ENCODE results near the gene CCDC102A.

The CCDC102A gene

DNA sequence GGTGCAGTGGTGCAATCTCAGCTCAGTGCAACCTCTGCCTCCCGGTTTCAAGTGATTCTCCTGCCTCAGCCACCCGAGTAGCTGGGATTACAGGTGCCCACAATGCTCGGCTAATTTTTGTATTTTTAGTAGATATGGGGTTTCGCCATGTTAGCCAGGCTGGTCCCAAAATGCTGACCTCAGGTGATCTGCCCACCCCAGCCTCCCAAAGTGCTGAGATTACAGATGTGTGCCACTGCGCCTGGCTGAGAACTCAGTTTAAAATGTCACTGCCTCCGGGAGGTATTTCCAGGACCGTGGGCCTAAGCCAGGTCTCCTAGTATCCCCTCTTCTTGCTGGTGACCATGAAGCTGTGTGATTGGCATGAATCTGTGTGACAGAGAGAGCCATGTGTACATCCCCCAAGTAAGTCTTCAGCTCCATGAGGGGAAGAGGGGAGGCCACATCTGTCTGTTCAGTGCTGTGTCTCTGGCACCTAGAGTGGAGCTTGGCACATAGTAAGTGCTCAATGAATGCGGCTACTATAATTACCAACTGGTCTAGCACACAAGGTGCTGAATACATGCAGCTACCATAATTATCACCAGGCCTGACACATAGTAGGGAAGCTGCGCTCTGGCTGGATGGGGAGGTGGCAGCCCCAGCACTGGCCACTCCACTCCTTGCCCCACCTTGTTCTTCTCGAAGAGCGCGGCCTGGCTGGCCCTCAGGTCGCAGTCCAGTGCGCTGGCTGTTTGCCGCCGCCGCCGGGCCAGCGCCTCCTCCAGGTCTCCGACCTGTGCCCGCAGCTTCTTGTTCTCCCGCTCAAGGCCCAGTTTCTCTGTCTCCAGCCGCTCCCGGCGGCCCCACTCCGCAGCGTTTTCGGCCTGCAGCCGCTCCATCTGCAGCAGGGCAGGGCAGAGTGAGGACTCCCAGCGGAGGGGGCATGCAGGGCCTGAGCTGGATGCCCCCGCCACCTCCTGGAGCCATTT lies 18.7 kb downstream of the CCDC102A start:
- no peak for DNase-seq

DNA sequence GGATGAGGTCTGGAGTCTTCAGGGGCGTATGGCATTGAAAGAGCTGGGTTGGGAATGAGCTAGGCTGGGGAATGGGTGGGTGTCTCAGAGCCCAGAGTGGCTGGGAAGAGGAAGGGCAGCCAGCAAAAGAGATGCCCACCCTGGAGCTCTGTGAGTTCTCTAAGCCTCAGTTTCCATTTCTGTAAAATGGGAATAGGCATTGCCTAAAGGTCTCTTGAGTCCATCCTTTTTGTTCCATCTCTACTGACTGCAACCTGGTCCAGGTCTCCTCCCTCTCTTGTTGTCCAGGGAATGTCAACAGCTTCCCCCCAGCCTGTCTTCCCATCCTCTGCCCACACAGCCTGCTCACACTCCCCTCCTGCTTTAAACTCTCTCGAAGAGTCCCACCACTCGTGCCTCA lies 19.6 kb downstream of the CCDC102A start:
- DNase-seq = no peak

DNA sequence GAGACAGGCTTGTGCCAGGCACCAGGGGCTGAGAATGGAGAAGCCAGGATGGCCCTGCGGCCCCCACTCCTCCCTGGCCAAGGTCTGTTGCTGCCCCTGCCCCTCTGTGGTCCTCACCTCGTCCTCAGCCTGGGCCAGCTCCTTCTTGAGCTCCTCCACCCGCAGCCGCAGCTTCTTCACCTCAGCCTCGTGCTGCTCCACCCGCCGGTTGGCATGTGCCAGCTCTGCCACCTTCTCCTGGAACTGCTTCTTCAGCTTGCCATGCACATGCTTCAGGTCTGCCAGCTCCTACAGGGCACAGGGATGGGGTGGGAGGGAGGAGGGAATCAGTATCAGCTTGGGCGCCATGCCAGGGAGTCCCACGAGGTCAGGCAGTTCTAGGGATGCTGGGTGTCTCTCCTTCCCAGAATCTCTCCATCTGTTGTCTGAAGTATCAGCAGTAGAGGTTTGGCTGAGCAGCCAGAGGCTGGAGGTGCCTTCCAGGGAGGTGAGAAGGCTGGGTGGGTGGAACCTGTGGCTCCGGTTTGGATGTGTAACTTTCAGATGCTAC lies 20.1 kb downstream of the CCDC102A start:
- no peak for DNase-seq

DNA sequence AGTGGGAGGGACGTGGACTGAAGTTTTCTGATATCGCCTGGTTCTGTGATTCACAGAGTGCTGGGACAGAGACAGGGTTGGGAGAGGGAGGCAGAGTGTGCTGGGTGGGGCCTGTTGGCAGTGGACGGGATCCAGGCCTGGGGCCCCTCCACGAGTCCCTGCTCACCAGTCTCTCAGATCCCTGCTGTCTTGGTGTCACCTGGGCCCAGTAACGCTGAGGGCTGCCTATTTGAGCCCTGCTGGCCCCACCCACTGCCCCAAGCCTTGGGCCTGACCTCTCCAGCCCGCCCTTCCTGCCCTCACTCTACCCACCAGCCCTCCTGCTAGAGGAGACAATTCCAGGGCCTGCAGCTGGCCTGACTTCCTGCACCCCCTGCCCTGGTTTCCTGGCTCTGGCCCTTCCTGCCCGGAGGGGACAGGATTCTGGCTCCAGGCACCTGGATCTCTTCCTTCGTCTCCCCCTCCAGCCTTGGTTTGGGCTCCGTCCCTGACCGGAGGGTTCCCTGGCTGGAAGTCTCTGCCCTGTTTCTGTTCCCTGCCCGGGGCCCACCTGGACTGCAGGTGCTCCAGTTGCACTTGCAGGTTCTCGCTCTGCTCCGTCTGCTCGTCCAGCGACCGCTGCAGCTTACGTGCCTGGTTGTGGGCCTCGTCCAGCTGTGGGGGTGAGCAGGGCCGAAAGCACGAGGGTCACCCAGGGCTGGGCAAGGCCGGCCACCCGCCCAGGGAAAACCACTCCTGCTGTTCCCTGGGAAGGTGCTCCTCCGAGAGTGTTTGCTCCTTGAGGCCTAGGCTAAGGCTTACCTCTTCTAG lies 21.4 kb downstream of the CCDC102A start:
- DNase-seq = no peak

DNA sequence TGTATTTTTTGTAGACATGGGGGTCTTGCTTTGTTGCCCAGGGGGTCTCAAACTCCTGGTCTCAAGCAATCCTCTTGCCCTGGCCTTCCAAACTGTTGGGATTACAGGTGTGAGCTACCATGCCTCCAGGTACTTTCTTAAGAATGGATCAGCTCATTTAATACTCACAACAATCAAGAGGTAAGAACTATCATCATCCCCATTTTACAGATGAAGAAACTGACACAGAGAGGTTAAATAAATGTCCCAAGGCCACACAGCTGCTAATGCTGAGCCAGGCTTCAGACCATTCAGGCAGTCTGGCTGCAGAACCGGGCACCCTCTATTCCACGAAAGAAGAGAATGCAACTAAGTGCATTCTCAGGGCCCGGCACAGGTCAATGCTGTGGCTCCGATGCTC lies 22.0 kb downstream of the CCDC102A start:
- no peak for DNase-seq

DNA sequence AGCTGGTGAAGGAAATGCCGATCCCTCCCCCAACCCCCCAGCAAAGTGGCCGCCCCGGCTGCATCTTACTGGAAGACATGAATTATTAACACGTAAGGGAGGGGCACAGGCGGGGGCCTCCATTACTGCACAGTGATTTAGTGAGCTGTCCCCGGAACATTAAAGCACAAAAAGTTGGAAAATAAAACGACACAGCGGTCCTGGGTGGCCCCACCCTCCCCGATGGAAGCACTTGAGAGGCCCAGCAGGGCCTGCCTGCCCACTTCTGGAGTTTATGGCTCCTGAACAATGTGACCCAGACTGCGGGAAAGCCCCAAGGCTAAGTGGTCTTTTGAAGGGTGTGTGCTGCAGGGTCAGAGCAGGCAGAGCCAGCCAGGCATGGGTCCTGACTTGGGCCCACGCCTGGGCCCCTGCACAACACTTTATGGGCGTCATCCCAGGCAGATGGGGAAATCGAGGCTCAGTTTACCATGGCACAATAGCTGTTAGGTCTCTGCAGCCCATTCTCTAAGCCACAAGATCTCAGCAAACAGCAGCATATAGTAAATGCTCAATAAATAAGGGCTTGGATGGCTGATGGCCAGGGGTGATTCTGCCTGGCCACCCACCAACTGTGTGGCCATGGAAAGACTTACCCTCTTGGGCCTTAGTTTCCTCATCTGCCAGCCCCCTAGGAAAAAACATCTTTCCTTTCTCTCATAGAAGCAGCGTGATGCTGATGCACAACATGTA lies 22.8 kb downstream of the CCDC102A start:
- no peak for DNase-seq

DNA sequence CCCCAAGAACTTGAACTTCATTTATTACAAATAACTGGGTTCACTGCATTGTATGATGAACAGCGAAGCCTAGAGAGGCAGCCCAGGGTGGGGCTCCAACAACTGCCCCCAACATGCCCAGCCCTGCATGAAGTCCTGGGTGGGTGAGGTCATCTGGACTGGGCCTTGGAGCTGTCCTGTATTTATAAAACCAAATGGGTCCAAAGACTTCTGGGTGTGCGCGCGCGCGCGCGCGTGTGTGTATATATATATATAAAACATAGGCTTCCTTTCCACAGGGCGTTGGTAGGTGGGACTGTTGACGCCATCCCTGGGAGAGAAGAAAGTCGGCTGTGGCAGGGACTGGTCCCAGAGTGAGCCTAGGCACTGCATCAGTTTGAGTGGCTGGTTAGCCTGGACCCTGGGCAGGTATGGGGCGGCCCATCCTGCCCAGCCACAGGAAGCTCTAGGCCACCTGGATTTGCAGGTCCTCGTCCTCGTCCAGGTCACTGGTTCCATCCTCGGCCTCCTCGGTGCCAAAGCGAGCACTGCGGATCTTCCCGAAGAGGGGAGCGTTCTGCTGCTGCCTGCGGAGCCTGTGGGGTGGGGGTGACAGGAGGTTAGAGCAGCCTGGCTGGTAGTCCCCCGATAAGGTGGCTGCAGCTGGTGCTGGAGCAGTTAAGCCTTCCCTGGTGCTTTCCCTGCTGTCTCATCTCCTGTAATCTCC lies 23.9 kb downstream of the CCDC102A start:
- DNase-seq = no peak

DNA sequence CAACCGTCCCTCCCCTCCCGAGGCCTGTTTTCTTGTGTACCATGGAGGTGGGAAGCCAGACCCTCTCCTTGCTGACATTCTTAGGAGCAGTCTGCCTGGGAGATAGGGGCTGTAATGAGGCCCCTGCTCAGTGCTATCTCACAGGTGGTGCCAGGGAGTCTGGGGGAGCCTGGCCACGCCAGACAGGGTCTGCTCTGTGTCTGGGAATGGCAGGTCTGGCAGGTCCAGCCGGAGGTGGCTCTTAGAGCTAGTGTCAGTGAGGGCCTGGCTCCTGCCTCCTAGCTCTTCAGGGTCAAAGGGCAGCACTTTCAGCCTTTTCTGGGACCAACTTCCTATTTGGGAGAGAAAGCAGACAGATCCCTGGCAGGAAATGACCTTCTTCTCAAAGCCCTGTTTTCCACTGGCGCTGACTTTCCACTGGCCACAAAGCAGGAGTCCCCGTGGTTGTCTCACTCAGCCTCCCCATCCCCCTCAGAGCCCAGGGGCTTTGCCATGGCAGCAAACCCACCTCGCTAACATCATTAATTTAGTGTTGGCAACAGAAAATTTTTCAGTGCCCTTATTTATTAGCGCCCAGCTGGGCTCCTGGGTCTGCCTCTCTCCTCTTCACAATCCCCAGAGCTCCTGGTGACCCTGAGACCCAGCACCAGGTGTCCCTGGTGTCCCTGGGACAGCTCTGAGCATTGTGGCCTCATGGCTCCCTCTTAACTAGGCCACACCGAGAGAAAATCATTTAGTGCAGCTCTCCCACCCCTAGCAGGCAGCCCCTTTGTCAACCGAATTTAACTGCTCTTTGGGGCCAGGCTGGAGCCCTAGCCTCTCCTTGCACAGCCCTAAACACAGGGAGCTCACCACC lies 26.1 kb downstream of the CCDC102A start:
- no peak for DNase-seq

DNA sequence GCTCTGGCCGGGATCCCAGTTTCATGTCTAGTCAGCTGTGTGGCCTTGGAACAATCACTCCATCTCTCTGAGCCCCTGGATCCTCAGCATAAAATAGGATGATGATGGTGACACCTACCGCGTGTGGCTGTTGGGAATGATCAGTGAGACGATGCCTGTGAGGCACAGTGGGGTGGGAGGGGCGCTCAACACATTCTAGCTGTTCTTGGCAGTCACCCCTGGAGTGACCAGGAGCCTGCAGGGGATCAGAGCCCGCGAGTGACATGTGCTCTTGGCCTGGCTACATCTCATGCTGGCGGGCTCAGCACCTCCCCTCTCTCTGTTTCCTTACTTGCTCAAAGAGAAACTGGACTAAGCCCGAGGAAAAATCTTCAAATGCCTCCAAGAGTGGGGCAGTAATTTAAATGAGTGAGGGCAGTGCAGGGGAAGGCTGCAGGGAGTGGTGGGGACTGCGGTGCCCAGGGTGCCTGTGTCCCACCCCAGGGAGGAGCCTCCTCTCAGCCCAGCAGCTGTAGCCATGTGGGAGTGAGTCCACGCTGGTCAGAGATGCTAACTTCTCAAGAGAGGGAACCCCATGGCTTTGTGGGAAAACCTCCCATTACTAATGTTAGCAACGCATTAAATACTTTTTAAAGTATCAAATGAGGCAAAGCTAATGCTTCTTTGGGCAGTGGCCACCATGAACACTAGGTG lies 27.0 kb downstream of the CCDC102A start:
- DNase-seq = no peak

DNA sequence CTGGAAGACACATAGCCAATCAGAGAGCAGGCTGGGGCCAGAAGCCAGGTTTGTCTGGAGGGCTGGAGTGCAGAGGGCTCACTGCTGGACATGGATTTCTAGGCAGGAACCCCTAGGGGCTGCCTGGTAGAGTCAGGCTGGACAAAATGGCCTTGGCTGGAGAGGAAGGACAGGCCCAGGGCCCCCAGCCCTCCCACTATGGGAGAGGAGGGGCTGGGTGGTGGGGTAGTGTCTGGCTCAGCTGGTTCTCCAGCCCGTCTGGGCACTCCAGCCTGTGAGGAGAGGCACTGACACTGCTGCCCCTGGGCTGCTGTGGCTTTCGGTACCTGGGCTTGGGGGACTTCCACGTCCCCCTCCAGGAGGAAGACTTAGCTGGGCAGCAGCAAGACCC lies 28.3 kb downstream of the CCDC102A start:
- no peak for DNase-seq

DNA sequence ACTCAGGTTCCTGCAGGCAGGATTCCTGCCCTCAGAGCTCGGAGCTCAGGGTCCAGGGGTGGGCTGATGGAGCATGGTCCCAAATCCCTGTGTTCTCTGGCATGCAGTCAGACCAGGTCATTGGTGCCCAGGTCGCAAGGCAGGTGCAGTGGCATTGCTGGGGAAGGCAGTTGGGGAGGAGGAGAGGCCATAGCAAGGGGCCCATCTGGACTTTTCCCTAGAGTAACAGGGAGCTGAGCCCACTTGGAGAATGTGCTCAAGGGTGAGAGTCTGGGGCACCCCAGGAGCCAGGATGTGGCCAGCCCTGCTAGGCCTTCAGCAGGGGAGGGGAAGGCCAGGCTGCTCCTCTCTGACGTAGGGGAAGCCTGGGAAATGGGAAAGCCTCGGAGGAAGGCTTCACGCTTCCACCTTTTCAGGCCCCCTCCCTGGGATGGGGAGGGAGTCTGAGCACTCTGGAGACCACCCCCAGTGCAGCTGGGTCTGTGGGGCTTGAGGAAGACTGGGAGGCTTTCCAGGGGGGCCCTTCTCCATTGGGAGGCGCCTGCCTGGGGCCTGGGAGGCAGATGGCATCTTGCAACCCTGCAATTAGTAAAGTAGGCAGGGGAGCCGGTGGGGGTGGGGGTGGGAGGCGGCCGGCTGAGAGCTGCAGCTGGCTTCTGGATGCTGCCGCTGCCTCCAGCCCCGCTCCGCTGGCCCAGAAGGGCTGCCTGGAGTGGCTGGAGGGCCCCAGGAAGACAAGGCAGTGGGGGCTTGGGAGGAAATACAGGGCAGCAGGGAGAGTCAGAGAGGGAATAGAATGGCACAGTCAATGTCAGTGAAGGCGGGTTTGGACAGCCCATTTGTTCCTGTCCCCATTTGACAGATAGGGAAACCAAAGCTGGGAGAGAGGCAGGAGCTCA lies 29.0 kb downstream of the CCDC102A start:
- DNase-seq = no peak

DNA sequence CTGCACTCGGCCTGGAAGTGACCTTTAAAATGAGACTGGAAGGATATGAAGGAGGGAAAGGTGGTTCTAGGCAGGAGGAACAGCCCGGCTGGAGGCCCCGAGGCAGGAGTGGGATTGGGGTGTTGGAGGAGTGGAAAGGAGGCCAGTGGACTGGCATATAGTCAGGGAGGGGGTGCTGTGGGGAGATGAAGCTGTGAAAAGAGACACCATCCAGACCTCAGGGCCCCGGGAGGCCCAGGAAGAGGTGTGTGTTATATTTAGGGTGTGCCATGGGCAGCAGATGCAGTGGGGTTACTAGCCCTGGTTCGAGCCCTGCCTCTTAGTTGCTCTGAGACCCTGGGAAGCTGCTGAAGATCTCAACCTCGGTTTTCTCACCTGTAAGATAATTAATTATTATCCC lies 31.2 kb downstream of the CCDC102A start:
- DNase-seq = no peak

DNA sequence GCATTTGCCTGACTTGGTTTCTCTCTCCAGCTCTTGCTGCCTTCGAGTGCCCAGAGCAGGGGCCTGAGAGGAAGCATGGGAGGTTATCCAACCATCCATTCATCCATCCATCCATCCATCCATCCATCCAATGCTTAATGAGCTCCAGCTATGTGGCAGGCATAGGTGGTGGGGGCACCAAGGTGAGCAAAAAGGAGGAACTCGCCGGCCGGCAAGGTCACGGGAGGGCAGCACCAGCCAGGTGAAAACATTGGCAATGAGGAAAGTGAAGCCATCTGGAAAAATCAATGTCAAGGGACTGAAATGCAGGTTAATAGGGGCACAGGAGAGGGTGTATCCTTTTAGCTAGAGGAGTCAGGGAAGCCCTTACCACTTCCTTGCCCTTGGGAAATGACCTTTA lies 31.9 kb downstream of the CCDC102A start:
- no peak for DNase-seq

DNA sequence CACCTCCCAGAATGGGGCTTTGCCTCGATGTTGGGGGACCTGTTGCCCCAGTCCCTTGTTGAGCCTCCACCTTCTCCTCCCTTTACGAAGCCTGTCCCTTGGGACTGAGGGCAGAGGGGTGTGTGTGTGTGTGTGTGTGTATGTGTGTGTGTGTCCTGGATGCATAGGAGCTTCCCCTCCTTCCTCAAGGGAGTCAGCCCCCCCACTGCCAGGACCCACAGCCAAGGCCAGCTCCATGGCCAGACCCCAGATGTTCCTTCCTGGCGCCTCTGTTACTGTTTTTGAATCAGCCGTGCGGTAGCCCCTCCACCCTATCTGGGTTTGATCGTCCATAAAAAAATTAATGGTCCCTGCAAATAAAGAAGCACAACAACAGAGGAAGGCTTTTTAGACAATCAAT lies 32.4 kb downstream of the CCDC102A start:
- DNase-seq = no peak

DNA sequence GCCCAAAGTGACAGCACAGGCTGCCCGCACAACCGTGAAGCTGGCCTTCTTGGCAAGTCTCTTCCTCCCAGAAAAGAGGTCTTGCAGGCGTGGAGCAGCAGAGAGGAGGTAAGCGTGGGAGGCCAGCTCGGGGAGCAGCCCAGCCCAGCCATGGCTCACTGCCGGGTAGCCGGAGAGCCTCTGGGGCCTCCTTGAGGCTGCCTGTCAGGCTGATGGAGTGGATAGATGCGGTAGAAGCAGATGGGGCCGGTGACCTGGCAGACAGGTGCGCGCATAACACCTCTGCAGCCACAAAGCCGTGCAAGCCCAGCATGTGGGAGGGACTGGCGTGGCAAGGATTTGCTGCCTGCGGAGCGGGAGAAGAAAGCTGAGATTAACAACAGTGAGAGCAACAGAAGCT lies 33.0 kb downstream of the CCDC102A start:
- DNase-seq = no peak

DNA sequence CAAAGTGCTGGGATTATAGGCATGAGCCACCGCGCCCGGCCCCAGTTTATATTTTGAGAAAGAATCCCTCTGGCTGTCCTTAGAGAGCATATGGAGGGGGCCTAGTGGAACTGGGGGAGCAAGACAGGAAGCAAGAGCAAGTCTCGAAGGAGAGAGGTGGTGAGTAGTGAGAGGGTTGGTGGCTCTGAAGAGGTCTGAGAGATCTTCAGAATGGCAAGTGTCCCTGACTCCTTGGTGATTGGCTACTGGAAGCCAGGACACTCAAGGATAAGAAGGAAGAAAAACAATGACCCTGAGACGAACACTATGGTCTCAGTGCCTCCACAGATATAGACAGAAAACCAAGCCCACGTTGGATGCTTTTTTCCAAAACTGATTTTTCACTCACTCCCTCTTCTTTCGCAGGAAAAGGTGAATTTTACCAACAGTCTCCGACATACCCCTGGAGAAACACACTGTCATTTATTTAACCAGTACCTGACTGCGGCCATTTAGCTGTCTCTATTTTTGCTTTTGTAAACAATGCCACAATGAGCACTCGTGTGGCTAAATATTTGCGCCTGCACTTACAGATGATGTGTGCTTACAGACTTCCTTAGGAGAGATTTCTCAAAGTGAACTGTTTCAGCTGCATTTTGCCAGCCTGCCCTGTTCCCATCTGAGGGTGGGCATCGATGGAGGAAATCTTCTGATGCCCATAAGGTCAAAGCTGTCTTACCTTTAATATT lies 34.2 kb downstream of the CCDC102A start:
- no peak for DNase-seq

DNA sequence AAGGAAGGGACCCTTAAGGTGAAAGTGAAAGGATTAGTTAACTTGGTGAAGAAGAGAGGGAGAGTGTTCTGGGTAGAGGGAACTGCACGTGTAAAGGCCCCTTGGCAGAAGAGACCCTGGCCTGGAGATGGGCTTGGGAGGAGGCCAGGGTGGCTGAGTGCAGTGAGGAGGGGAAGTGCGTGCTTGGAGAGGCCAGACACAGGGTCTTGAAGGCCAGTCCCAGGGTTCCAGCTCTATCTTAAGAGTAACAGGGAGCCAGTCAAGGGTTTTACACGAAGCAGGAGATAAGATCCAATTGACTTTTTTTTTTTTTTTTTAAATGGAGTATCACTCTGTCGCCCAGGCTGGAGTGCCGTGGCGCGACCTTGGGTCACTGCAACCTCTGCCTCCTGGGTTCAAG lies 34.9 kb downstream of the CCDC102A start:
- DNase-seq = no peak

DNA sequence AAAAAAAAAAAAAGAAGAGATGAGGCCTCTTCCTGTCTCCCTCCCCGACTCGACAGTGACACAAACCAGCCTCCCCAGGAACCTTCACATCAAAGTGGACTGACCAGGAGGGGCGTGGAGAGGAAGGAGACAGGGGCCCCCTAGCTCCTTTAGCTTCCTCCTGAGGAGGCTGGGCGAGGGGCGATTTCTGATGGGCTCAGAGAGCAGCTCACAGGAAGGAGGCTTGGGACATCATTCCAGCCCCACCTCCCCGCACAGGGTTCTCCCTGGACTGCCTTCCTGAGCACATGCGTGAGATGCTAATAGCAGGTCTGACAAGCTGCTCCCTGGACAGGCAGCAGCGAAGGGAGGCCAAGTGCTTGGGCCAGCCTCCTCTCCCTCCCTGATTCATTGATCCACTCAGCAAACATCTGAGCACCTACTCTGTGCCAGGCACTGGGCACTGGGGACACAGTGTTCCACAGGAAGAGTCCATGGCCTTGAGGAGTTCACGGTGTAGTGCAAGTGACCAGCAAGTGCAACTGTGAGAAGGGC lies 35.7 kb downstream of the CCDC102A start:
- DNase-seq = no peak
